NCI-H1048 (cell line): Measurements from ENCODE around the gene SLC37A1.

Experiments used
- DNase-seq: peaks from one replicate; lab custom pipeline; 2025; lab: John Stamatoyannopoulos, UW

SLC37A1 gene

DNA sequence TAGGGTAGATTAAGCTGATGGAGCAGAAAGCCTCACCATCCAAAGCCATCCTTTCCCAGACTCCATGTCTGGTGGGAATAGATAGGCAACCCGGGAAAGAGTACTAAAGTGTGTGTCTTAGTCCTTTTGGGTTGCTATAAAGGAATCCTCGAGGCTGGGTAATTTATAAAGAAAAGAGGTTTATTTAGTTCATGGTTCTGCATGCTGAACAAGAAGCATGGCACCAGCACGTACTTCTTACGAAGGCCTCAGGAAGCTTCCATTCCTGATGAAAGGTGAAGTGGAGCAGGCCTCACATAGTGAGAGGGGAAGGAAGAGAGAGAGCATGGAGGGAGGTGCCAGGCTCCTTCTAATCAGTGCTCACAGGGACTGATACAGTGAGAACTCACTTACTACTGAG, 6.2 kb upstream of the SLC37A1 start:
- DNase-seq: no peak

GRCh38 chr21:42508371-42508770, 5.3 kb upstream of the SLC37A1 start:
- no peak for DNase-seq

GRCh38 chr21:42509244-42509643, 4.4 kb upstream of the SLC37A1 start:
- no peak for DNase-seq

DNA sequence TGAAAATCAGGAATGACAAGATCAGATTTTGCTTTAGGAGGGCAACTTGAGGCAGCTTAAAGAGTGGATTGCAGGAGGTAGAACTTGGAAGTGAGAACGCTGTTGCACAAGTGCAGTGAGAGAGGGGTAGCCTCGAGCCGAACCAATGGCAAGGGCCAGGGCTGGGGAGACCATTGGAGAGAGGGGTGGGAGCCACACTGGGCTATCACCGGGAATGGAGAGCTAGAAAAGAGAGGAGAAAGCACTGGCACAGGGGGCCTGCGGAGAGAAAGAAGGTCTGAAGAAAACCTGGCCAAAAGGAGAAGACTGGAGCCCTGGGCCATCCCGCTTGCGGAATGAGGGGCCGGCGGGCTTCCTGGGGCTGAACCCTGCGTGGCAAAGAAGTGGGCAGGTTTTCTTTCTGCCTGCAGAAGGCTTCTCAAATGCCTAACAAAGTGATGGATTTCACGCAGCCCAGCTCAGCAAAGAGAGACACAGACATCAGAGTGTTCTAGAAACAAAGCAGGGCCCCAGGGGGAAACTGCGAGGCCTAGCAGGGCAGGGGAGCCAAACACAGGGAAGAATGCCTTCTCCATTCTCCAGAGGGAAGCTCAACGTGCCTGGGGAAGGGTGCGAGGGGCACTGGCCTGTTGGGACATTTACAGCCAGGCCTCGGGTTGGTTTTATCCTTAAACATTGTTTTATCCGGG, 1.2 kb upstream of the SLC37A1 start:
- no peak for DNase-seq

DNA sequence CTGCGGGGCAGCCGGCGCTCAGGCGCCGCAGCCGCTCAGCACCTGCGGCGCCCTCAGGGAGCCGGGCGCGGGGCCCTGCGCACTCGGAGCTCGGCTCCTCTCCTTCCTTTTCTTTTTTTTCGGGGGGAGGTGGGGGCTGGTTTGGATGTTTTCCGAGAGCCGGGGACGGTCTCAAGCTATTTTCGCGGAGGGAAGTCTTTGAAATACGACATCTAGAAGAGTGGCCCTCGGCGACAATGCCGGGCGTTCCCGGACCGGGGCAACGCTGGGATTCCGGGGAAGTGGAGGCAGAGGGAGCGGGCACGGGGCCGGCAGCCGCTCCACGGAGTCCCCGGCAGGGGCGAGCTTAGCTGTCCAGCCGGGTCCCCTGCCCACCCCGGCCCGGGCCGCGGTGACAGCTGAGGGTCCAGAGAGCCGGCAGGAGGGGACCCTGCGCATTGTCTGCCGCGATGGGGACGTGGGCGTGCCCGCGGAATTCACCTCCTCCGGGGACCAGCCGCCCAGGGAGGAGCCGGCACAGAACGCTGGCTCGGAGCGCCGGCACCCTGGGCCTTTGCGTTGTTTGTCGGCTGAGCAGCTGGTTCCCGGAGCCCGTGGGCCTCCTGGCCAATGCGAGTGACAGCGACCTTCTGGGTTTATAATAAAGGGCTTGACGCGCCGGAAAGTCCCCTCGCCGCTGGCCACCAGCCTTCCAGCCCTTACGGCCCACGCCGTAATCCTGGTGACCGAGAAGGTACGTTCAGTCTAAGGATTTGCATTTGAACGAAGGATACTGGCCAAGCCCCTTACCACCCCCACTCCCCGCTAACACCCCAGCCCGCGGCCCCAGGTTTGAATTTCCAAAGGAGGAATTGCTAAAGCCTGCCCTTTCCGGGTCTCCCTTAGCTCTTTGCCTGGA, 582 bp downstream of the SLC37A1 start:
- DNase-seq: no peak

DNA sequence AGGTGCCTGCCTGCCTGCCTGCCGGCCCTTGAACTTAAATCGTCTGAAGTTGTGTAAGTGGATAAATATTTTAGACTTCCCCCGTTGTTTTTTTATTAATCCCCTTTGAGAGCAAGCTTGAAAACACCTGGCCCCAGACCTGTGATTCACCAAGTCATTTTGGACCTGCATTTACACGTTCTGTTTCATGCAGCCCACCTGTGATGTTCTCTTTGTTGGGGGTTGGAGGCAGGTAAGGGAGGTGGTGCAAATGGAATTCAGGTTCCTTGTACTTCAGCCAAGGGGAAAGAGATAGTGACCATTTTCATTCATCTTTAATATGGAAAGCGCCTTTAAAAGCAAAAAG, 1.2 kb downstream of the SLC37A1 start:
- no peak for DNase-seq

- DNase-seq: no peak
Measured at GRCh38 chr21:42515708-42516502, 2.3 kb downstream of the SLC37A1 start.

GRCh38 chr21:42518215-42518614, 4.6 kb downstream of the SLC37A1 start:
- no peak for DNase-seq

GRCh38 chr21:42518626-42519025, 5.0 kb downstream of the SLC37A1 start:
- no peak for DNase-seq

DNA sequence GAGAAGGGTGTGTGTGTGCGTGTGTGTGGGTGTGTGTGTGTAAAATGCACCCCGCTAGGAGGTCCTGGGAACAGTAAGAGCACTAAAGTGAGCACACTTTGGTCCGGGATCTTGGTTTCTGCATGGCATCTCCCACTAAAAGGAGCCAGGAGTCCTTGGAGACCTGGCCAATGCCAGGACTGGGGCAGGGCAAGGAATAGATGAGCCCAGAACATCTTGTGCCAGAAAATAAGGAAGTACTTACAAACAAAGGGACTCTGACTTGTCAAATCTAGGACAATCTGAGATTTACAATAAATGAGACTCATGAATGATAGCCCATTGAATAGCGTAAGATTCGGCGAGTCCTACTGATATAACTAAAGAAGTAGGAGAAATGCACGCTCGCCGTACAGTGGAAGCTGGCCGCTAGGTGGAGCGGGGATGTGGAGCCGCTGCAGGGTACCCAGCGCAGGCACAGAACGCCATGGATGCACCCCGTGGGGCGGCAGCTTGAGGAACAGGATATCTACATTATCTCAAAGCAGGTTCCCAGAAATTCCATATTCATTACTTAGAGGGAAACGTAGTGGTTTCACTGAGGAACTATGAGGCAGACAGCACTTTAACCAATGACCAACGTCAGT, 7.1 kb downstream of the SLC37A1 start:
- DNase-seq: no peak

DNA sequence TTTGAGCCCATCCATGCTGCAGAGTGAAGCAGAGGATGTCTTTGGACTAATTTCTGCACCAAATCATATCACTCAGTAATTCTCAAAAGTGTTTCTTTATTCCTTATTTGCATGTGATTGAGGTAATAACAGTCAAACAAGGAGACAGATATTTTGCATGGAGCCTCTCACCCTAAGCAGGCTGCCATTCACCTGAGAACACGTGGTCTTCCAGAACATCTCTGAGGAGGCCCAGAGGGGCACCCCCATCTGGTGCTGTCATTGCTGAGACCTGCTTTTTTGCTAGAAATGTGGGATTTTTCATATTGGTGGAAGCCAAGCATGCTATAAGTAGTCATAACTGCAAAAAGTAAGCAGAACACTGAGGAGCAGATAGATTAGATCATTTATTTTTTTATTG, 7.7 kb downstream of the SLC37A1 start:
- DNase-seq: no peak

DNA sequence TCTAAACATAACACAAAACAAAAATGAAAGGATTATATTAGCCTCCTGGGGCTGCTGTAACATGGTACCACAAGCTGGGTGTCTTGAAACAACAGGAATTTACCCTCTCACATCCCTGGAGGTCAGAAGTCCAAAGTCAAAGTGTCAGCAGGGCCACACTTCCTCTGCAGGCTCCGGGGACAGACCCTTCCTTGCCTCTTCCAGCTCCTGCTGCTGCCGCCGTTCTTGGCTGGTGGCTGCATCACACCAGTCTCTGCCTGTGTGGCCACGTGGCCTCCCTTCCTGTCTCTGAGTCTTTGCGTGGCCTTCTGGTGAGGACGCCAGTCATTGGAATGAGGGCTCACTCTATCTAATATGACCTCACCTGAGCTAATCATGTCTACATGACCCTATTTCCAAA, 8.2 kb downstream of the SLC37A1 start:
- DNase-seq: no peak

GRCh38 chr21:42522271-42522670, 8.6 kb downstream of the SLC37A1 start:
- no peak for DNase-seq

DNA sequence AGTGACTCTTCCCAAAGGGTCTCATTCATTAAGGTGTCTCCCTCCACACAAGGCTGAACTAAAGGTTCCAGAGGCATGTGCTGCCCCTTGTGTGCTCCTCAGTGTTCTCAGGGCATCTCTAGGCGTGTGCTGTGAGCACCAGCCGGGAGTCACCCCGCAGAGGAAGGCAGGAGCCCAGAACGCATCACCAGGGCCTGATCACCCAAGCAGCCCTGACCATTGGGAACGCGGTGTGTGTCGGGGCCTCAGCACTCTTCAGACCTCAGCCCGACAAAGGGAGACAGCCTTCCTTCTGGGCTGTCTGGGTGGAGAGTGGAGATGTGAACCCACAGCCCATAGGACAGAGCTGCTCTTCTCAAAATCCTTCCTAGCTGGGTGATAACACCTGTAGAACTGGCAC, 9.1 kb downstream of the SLC37A1 start:
- DNase-seq: no peak

DNA sequence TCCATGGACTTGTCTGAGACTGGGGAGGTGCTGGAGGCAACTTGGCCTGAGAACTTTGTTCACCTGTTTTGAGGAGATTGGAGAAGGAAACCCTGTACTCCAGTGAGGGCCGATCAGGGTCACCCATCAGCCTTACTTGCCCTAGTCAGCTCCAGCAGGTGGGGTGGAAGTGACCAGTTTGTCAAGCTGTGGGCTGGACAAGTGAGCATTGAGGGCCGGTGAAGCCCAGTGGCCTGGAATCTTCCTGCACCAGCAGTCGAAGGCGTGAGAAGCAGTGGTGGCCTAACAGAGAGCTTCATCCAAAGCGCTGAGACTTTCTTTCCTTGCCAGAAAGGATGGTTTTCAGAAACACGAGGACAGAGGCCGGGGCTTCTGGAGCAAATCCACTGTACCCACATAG, 9.6 kb downstream of the SLC37A1 start:
- DNase-seq: no peak

DNA sequence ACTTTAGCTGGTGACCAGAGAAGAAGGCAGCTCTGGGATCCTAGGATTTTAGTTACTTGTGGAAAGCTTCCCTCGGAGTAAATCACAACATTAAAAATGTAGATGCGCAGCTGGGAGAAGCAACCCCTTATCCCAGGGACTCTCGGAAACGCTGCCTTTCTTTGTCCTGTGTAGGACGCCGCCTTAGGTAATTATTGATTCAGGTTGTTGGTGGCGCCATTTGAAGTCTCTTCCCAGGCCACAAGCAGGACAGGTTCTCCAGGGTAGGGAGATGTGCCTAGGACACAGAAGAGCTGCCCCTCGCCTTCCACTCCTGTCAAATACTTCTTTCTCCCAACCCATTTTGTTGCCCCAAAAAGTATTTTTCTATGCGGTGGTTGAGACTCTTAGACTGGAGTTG, 10.3 kb downstream of the SLC37A1 start:
- no peak for DNase-seq

DNA sequence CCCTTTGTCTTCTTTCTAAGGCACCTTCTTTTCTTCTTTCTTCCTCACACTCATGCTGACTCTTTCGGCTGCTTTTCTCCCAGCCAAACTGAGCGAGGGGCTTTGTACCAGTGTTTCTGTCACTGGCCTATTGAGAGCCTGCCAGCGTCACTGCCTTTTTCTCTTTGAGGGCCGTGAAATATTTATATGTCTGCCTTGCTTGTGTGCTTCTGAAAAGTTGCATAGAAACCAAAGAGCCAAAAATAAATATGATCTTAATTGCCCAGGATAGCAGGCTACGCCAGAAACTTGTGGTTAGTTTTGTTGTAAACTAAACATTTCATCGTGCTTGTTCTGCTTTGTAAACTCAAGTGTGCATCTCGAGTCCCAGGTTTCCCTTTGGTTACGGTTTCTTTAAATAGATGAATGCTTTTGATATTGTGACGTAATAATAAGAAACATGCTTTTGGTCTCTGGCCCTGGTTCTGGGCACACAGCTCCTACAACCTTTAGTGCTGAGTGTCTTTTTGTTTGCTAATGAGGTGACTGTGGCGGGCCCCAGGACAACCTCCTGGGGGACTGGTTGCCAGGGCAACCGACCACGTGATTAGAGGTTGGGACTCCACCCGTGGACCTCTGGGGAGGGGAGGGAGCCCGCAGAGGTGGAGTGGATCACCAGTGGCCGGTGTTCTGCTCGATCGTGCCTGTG, 10.8 kb downstream of the SLC37A1 start:
- DNase-seq: no peak

- no peak for DNase-seq
Measured at GRCh38 chr21:42525029-42525581, 11.5 kb downstream of the SLC37A1 start.

DNA sequence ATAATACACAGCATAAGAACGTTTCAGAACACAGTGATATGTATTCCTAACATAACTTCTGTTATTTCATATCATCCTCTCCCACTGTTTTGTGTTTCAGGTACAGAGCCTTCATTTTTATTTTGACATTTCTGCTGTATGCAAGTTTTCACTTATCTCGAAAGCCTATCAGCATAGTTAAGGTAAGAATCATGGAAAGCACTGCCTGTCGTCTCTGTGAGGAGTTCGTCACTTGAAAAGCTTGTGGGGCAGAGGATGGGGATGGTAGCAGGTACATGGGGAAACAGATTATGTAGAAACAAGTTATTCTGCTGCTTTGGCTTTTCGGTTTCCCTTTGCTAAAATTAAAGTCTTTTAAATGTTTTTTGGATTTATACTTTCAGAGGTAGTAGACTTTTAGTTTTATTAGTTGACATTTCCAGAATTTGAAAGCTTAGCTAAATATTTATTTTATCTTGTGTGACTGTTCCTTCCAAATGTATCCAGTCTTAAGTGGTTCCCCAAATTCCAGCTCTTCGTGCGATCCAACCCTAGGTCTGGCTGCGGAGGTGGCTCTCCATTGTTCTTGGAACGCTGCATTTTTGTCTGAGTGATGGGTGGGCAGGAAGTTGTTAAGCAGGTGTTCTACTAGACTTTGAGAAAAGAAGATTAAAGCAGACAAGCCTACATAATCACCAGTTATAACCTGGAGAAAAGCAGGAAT, 12.2 kb downstream of the SLC37A1 start:
- no peak for DNase-seq

- no peak for DNase-seq
Measured at GRCh38 chr21:42526379-42526727, 12.7 kb downstream of the SLC37A1 start.

DNA sequence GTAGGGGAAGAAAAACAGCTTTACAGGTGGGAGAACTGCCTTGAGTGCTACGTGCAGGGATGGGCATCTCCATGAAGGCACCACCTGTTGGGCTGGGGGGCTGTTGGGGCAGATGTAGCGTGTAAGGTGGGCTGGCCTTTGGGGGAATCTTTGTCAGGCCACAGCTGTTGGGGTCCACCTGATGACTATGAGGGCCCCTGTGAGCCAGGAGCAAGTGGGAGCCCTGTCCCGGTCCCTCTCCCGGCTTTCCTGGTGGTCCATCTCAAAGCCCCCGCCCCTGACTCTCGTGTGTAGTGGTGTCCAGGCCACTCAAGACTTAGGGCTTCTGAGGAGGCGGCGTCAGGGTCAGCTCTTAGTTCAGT, 13.5 kb downstream of the SLC37A1 start:
- DNase-seq: no peak
